ENCODE measurements around the gene XPO5. TPM values are rescaled to one million over a fixed set of nuclear protein-coding genes. Genes with fewer than 3 reads are reported as not detected.
A peak's percentile ranks its signal among the peaks of the same experiment; 100 is the strongest.

The XPO5 gene
- total and polyA plus RNA-seq, 9 of the 15 experiments (the other 6 are each of a cell fraction or from before 2014, with no cell fraction given), result 36.0 to 170 (median 99.1) TPM

- TF ChIP-seq REST (IDR thresholded peaks at IDR 0.05; ENCODE audit: borderline replicate concordance), result peak; percentile 3; the same call in 1 of the 2 replicates
- no peak for TF ChIP-seq REST (CRISPR knock-in tag; IDR thresholded peaks at IDR 0.05; ENCODE audit: low read depth)
- peak in 1 of 2 experiments; percentile 82; a peak in 3 of 4 replicates for TF ChIP-seq HDAC1 (IDR thresholded peaks at IDR 0.05)
- no peak for TF ChIP-seq ZNF354B (CRISPR knock-in tag; IDR thresholded peaks at IDR 0.05)
- no peak for TF ChIP-seq IFI16 (CRISPR knock-in tag; IDR thresholded peaks at IDR 0.05)
- no peak for TF ChIP-seq NFE2L1 (tag; IDR thresholded peaks at IDR 0.05; ENCODE audit: borderline replicate concordance, low read depth)
- TF ChIP-seq PHF21A (IDR thresholded peaks at IDR 0.05; ENCODE audit: borderline replicate concordance, low read depth), result peak; percentile 31; the same call in 1 of the 2 replicates
- TF ChIP-seq FIP1L1 (IDR thresholded peaks at IDR 0.05; ENCODE audit: low read depth, low read length, poor library complexity, severe bottlenecking), result peak; percentile 77
- TF ChIP-seq ERF (CRISPR knock-in tag; IDR thresholded peaks at IDR 0.05), result 0 out of 2 replicates have a peak, but pooled peaks have one; percentile 14
- TF ChIP-seq ATF7 (IDR thresholded peaks at IDR 0.05), result peak; percentile 87
- TF ChIP-seq SAFB (IDR thresholded peaks at IDR 0.05; ENCODE audit: borderline replicate concordance, low read depth, low read length), result no peak
- peak; percentile 78 for TF ChIP-seq CREB1 (IDR thresholded peaks at IDR 0.05)
- TF ChIP-seq CREB1 (CRISPR knock-in tag; IDR thresholded peaks at IDR 0.05), result peak; percentile 69
- no peak for TF ChIP-seq PRDM10 (IDR thresholded peaks at IDR 0.05; ENCODE audit: partially characterized antibody)
- TF ChIP-seq CBX1 (IDR thresholded peaks at IDR 0.05; ENCODE audit: low read depth), result no peak; the same call in 1 of the 2 replicates
- TF ChIP-seq TBP (optimal IDR thresholded peaks at IDR 0.05; ENCODE audit: low read depth, low read length), result peak; percentile 90
- TF ChIP-seq STAT5A (IDR thresholded peaks at IDR 0.05; ENCODE audit: borderline replicate concordance, low read length), result peak; percentile 25; the same call in 1 of the 2 replicates
Measured at GRCh38 chr6:43575772-43576551, at the start of gene XPO5, which contains the start of gene POLH (continued).
